Fibroblast of lung (primary cell): ENCODE measurements around the gene MBD5.

Experiments used
- CTCF ChIP-seq, 2 donors: IDR thresholded peaks in 1 of 2; conservative IDR thresholded peaks in 1 of 2; 1 replicate in 1 of 2; 2 replicates in 1 of 2; pipeline ENCODE4 v1.5.1; 2011 to 2012; ENCODE audit warnings: low read length in 2 of 2, control low read depth in 1 of 2, inconsistent platforms in 1 of 2, low read depth in 1 of 2, mild to moderate bottlenecking in 1 of 2
- EZH2 ChIP-seq: IDR thresholded peaks from 2 replicates; pipeline ENCODE4 v1.5.1; 2012; ENCODE audit warnings: low read length, control low read depth, mild to moderate bottlenecking; ENCODE audit errors: missing control alignments

GRCh38 chr2:148538375-148538774, 517.5 kb downstream of the MBD5 start:
- TF ChIP-seq CTCF (conservative IDR thresholded peaks at IDR 0.05 in 1 of 2, IDR thresholded peaks at IDR 0.05 in 1 of 2; ENCODE audit: low read depth in 1 of 2, low read length in 2 of 2) (no peak), EZH2 (no peak)
